ENCODE results near the gene C10orf120. TPM values are rescaled to one million over a fixed set of nuclear protein-coding genes. Genes with fewer than 3 reads are reported as not detected.

The C10orf120 gene
- total RNA-seq, 2 donors from 2014 or later, result 0.57 TPM; not detected in 1

- no peak for DNase-seq (ENCODE audit: low spot score)
- intact Hi-C loops (cut with DNase I), result no loop called here
- no peaks in the 10 kb centered on the region for H3K4me1 ChIP-seq (replicated peaks)
- WGBS, result 86% methylated on average over 5 of the region's 5 CpGs
- no peaks in the 10 kb centered on the region for H3K9me3 ChIP-seq
- H3K27me3 ChIP-seq (replicated peaks; ENCODE audit: insufficient read depth), result no peaks in the 10 kb centered on the region
- TF ChIP-seq POLR2AphosphoS5 (IDR thresholded peaks at IDR 0.05), result no peak
- TF ChIP-seq CTCF (IDR thresholded peaks at IDR 0.05), result no peak
- TF ChIP-seq POLR2A (IDR thresholded peaks at IDR 0.05), result no peak
- H3K4me3 ChIP-seq, result no peak overlapping the region
- no peaks in the 10 kb centered on the region for H3K36me3 ChIP-seq
- no peak overlapping the region for H3K27ac ChIP-seq
Measured at GRCh38 chr10:122673731-122674130, 25.9 kb downstream of the C10orf120 start.

GRCh38 chr10:122673269-122673668 lies 26.4 kb downstream of the C10orf120 start:
- H3K9me3 ChIP-seq, result no peaks in the 10 kb centered on the region
- intact Hi-C loops (cut with DNase I), result no loop called here
- no peak for TF ChIP-seq POLR2A (IDR thresholded peaks at IDR 0.05)
- no peak for TF ChIP-seq POLR2AphosphoS5 (IDR thresholded peaks at IDR 0.05)
- TF ChIP-seq CTCF (IDR thresholded peaks at IDR 0.05), result no peak
- no peaks in the 10 kb centered on the region for H3K36me3 ChIP-seq
- no peak overlapping the region for H3K27ac ChIP-seq
- H3K4me3 ChIP-seq, result no peak overlapping the region
- WGBS, result 63% methylated on average over 6 of the region's 6 CpGs
- no peaks in the 10 kb centered on the region for H3K27me3 ChIP-seq (replicated peaks; ENCODE audit: insufficient read depth)
- no peak for DNase-seq (ENCODE audit: low spot score)
- no peaks in the 10 kb centered on the region for H3K4me1 ChIP-seq (replicated peaks)

GRCh38 chr10:122672655-122673054 lies 27.0 kb downstream of the C10orf120 start:
- intact Hi-C loops (cut with DNase I), result no loop called here
- 83% methylated on average over 4 of the region's 4 CpGs for WGBS

GRCh38 chr10:122671355-122671754 lies 28.3 kb downstream of the C10orf120 start:
- H3K4me1 ChIP-seq (replicated peaks), result no peaks in the 10 kb centered on the region
- no peak for DNase-seq (ENCODE audit: low spot score)
- H3K9me3 ChIP-seq, result no peaks in the 10 kb centered on the region
- WGBS, result 7% methylated on average over 3 of the region's 3 CpGs
- intact Hi-C loops (cut with DNase I), result no loop called here
- H3K27me3 ChIP-seq (replicated peaks; ENCODE audit: insufficient read depth), result no peaks in the 10 kb centered on the region
- no peaks in the 10 kb centered on the region for H3K36me3 ChIP-seq
- H3K27ac ChIP-seq, result no peak overlapping the region
- TF ChIP-seq POLR2AphosphoS5 (IDR thresholded peaks at IDR 0.05) (no peak), POLR2A (IDR thresholded peaks at IDR 0.05) (no peak), CTCF (IDR thresholded peaks at IDR 0.05) (no peak)
- no peak overlapping the region for H3K4me3 ChIP-seq

More at GRCh38 chr10:122672655-122673054, 27.0 kb downstream of the C10orf120 start:
- Histone ChIP-seq H3K27ac (no peak overlapping the region), H3K36me3 (no peaks in the 10 kb centered on the region), H3K9me3 (no peaks in the 10 kb centered on the region), H3K4me1 (replicated peaks) (no peaks in the 10 kb centered on the region), H3K27me3 (replicated peaks; ENCODE audit: insufficient read depth) (no peaks in the 10 kb centered on the region), H3K4me3 (no peak overlapping the region)
- no peak for DNase-seq (ENCODE audit: low spot score)
- TF ChIP-seq POLR2A (IDR thresholded peaks at IDR 0.05) (no peak), CTCF (IDR thresholded peaks at IDR 0.05) (no peak), POLR2AphosphoS5 (IDR thresholded peaks at IDR 0.05) (no peak)

GRCh38 chr10:122669842-122670241 lies 29.8 kb downstream of the C10orf120 start:
- Histone ChIP-seq H3K4me1 (replicated peaks) (no peaks in the 10 kb centered on the region), H3K27me3 (replicated peaks; ENCODE audit: insufficient read depth) (no peaks in the 10 kb centered on the region), H3K27ac (no peak overlapping the region), H3K36me3 (no peaks in the 10 kb centered on the region), H3K9me3 (no peaks in the 10 kb centered on the region), H3K4me3 (no peak overlapping the region)
- TF ChIP-seq POLR2A (IDR thresholded peaks at IDR 0.05), result no peak
- no peak for TF ChIP-seq POLR2AphosphoS5 (IDR thresholded peaks at IDR 0.05)
- no peak for TF ChIP-seq CTCF (IDR thresholded peaks at IDR 0.05)
- intact Hi-C loops (cut with DNase I), result no loop called here
- 59% methylated on average over 2 of the region's 2 CpGs for WGBS
- no peak for DNase-seq (ENCODE audit: low spot score)
